ENCODE results near the gene IRS4.

The IRS4 gene

GRCh38 chrX:108731153-108731552, 5.2 kb downstream of the IRS4 start:
- TF ChIP-seq EZH2 (IDR thresholded peaks at IDR 0.05; ENCODE audit: borderline replicate concordance, low read length), result no peak
- TF ChIP-seq, protein P1, sequence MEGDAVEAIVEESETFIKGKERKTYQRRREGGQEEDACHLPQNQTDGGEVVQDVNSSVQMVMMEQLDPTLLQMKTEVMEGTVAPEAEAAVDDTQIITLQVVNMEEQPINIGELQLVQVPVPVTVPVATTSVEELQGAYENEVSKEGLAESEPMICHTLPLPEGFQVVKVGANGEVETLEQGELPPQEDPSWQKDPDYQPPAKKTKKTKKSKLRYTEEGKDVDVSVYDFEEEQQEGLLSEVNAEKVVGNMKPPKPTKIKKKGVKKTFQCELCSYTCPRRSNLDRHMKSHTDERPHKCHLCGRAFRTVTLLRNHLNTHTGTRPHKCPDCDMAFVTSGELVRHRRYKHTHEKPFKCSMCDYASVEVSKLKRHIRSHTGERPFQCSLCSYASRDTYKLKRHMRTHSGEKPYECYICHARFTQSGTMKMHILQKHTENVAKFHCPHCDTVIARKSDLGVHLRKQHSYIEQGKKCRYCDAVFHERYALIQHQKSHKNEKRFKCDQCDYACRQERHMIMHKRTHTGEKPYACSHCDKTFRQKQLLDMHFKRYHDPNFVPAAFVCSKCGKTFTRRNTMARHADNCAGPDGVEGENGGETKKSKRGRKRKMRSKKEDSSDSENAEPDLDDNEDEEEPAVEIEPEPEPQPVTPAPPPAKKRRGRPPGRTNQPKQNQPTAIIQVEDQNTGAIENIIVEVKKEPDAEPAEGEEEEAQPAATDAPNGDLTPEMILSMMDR (IDR thresholded peaks at IDR 0.05; ENCODE audit: low read length), result no peak
- Histone ChIP-seq H3K27ac (ENCODE audit: low read depth, low read length, poor library complexity, severe bottlenecking) (no peak overlapping the region), H2AFZ (ENCODE audit: low read length) (no peak overlapping the region), H3K4me2 (ENCODE audit: low read length) (no peak overlapping the region), H3K9ac (ENCODE audit: low read length) (no peak overlapping the region), H3F3A (ENCODE audit: insufficient read depth, low read length) (no peaks in the 10 kb centered on the region), H3K27me3 (ENCODE audit: insufficient read depth, low read length) (no peaks in the 10 kb centered on the region), H3K4me1 (ENCODE audit: insufficient read depth, low read length, severe bottlenecking) (no peaks in the 10 kb centered on the region), H3K9me2 (ENCODE audit: low read depth, low read length) (no peaks in the 10 kb centered on the region), H3K9me3 (ENCODE audit: low read length) (no peaks in the 10 kb centered on the region), H4K20me1 (ENCODE audit: insufficient read depth, low read length) (no peaks in the 10 kb centered on the region), H3K79me2 (ENCODE audit: insufficient read depth, low read length) (no peaks in the 10 kb centered on the region), H3K36me3 (ENCODE audit: insufficient read depth, low read length) (no peaks in the 10 kb centered on the region), H3K4me3 (ENCODE audit: low read depth, low read length, poor library complexity, severe bottlenecking) (no peak overlapping the region)

- H3K9me3 ChIP-seq (ENCODE audit: low read length), result no peaks in the 10 kb centered on the region
- no peaks in the 10 kb centered on the region for H4K20me1 ChIP-seq (ENCODE audit: insufficient read depth, low read length)
- no peaks in the 10 kb centered on the region for H3K27me3 ChIP-seq (ENCODE audit: insufficient read depth, low read length)
- no peaks in the 10 kb centered on the region for H3K79me2 ChIP-seq (ENCODE audit: insufficient read depth, low read length)
- no peak overlapping the region for H3K4me3 ChIP-seq (ENCODE audit: low read depth, low read length, poor library complexity, severe bottlenecking)
- no peak overlapping the region for H3K9ac ChIP-seq (ENCODE audit: low read length)
- no peaks in the 10 kb centered on the region for H3K36me3 ChIP-seq (ENCODE audit: insufficient read depth, low read length)
- H3F3A ChIP-seq (ENCODE audit: insufficient read depth, low read length), result no peaks in the 10 kb centered on the region
- no peak overlapping the region for H2AFZ ChIP-seq (ENCODE audit: low read length)
- H3K9me2 ChIP-seq (ENCODE audit: low read depth, low read length), result no peaks in the 10 kb centered on the region
- no peaks in the 10 kb centered on the region for H3K4me1 ChIP-seq (ENCODE audit: insufficient read depth, low read length, severe bottlenecking)
- no peak overlapping the region for H3K27ac ChIP-seq (ENCODE audit: low read depth, low read length, poor library complexity, severe bottlenecking)
- TF ChIP-seq, protein P1 (IDR thresholded peaks at IDR 0.05; ENCODE audit: low read length), result no peak
- no peak for TF ChIP-seq EZH2 (IDR thresholded peaks at IDR 0.05; ENCODE audit: borderline replicate concordance, low read length)
- H3K4me2 ChIP-seq (ENCODE audit: low read length), result no peak overlapping the region
Measured at GRCh38 chrX:108726748-108727147, 9.6 kb downstream of the IRS4 start.

DNA sequence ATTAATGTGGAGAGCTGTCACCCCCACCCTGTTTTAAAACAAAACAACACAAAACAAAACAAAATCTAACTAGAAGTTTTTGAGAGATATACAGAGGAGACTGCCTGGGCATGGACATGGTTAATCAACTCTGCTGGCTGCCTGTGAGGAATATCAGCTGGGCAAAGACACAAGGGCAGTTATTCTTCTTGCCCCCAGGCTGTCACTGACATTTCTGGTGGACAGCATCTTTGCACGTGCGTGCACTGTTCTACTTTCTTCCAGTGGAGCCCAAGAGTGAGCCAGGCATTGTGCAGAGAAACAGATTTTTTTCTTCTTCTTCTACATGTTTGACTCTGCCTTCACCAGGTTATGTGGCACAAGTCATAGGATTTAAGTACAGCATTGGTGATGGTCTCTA, 13.8 kb downstream of the IRS4 start:
- H3K9me3 ChIP-seq (ENCODE audit: low read length), result no peaks in the 10 kb centered on the region
- no peaks in the 10 kb centered on the region for H3F3A ChIP-seq (ENCODE audit: insufficient read depth, low read length)
- H2AFZ ChIP-seq (ENCODE audit: low read length), result no peak overlapping the region
- H3K4me3 ChIP-seq (ENCODE audit: low read depth, low read length, poor library complexity, severe bottlenecking), result no peak overlapping the region
- TF ChIP-seq EZH2 (IDR thresholded peaks at IDR 0.05; ENCODE audit: borderline replicate concordance, low read length), result no peak
- TF ChIP-seq, protein P1 (IDR thresholded peaks at IDR 0.05; ENCODE audit: low read length), result no peak
- H3K9me2 ChIP-seq (ENCODE audit: low read depth, low read length), result no peaks in the 10 kb centered on the region
- H3K4me1 ChIP-seq (ENCODE audit: insufficient read depth, low read length, severe bottlenecking), result no peaks in the 10 kb centered on the region
- no peak overlapping the region for H3K4me2 ChIP-seq (ENCODE audit: low read length)
- no peak overlapping the region for H3K9ac ChIP-seq (ENCODE audit: low read length)
- no peaks in the 10 kb centered on the region for H3K36me3 ChIP-seq (ENCODE audit: insufficient read depth, low read length)
- H3K27me3 ChIP-seq (ENCODE audit: insufficient read depth, low read length), result no peaks in the 10 kb centered on the region
- H4K20me1 ChIP-seq (ENCODE audit: insufficient read depth, low read length), result no peaks in the 10 kb centered on the region
- H3K79me2 ChIP-seq (ENCODE audit: insufficient read depth, low read length), result no peaks in the 10 kb centered on the region
- no peak overlapping the region for H3K27ac ChIP-seq (ENCODE audit: low read depth, low read length, poor library complexity, severe bottlenecking)

All from OCI-LY1 (cell line).